Measurements from ENCODE around the gene MERTK.

The MERTK gene

GRCh38 chr2:111986116-111986900 lies 87.9 kb downstream of the MERTK start:
- Histone ChIP-seq H3K4me3 (ENCODE audit: low read depth, low read length) (no peak overlapping the region), H3K9me3 (ENCODE audit: control insufficient read depth, insufficient read depth, low read length) (no peaks in the 10 kb centered on the region), H3K4me1 (ENCODE audit: control insufficient read depth, insufficient read depth, low read length) (no peaks in the 10 kb centered on the region), H3K9ac (ENCODE audit: low read depth, low read length) (no peak overlapping the region), H3K27me3 (ENCODE audit: control insufficient read depth, insufficient read depth, low read length) (no peaks in the 10 kb centered on the region), H3K36me3 (ENCODE audit: control insufficient read depth, insufficient read depth, low read length) (peaks cover 4% of the 10 kb centered on the region)

GRCh38 chr2:111990375-111990774 lies 92.0 kb downstream of the MERTK start:
- Histone ChIP-seq H3K27me3 (ENCODE audit: control insufficient read depth, insufficient read depth, low read length) (no peaks in the 10 kb centered on the region), H3K9me3 (ENCODE audit: control insufficient read depth, insufficient read depth, low read length) (no peaks in the 10 kb centered on the region), H3K36me3 (ENCODE audit: control insufficient read depth, insufficient read depth, low read length) (no peaks in the 10 kb centered on the region), H3K4me1 (ENCODE audit: control insufficient read depth, insufficient read depth, low read length) (no peaks in the 10 kb centered on the region), H3K9ac (ENCODE audit: low read depth, low read length) (no peak overlapping the region), H3K4me3 (ENCODE audit: low read depth, low read length) (no peak overlapping the region)

GRCh38 chr2:111990856-111991255 lies 92.4 kb downstream of the MERTK start:
- no peak overlapping the region for H3K4me3 ChIP-seq (ENCODE audit: low read depth, low read length)
- no peaks in the 10 kb centered on the region for H3K36me3 ChIP-seq (ENCODE audit: control insufficient read depth, insufficient read depth, low read length)
- H3K9me3 ChIP-seq (ENCODE audit: control insufficient read depth, insufficient read depth, low read length): no peaks in the 10 kb centered on the region
- H3K27me3 ChIP-seq (ENCODE audit: control insufficient read depth, insufficient read depth, low read length): no peaks in the 10 kb centered on the region
- no peak overlapping the region for H3K9ac ChIP-seq (ENCODE audit: low read depth, low read length)
- no peaks in the 10 kb centered on the region for H3K4me1 ChIP-seq (ENCODE audit: control insufficient read depth, insufficient read depth, low read length)

GRCh38 chr2:111994042-111994441 lies 95.6 kb downstream of the MERTK start:
- Histone ChIP-seq H3K9me3 (ENCODE audit: control insufficient read depth, insufficient read depth, low read length) (no peaks in the 10 kb centered on the region), H3K36me3 (ENCODE audit: control insufficient read depth, insufficient read depth, low read length) (no peaks in the 10 kb centered on the region), H3K4me1 (ENCODE audit: control insufficient read depth, insufficient read depth, low read length) (no peaks in the 10 kb centered on the region), H3K27me3 (ENCODE audit: control insufficient read depth, insufficient read depth, low read length) (no peaks in the 10 kb centered on the region), H3K4me3 (ENCODE audit: low read depth, low read length) (no peak overlapping the region), H3K9ac (ENCODE audit: low read depth, low read length) (no peak overlapping the region)

- no peak overlapping the region for H3K4me3 ChIP-seq (ENCODE audit: low read depth, low read length)
- no peaks in the 10 kb centered on the region for H3K9me3 ChIP-seq (ENCODE audit: control insufficient read depth, insufficient read depth, low read length)
- no peaks in the 10 kb centered on the region for H3K4me1 ChIP-seq (ENCODE audit: control insufficient read depth, insufficient read depth, low read length)
- H3K36me3 ChIP-seq (ENCODE audit: control insufficient read depth, insufficient read depth, low read length): no peaks in the 10 kb centered on the region
- no peaks in the 10 kb centered on the region for H3K27me3 ChIP-seq (ENCODE audit: control insufficient read depth, insufficient read depth, low read length)
- no peak overlapping the region for H3K9ac ChIP-seq (ENCODE audit: low read depth, low read length)
Measured at GRCh38 chr2:111995148-111995547, 96.7 kb downstream of the MERTK start.

GRCh38 chr2:111999809-112000208 lies 101.4 kb downstream of the MERTK start:
- Histone ChIP-seq H3K27me3 (ENCODE audit: control insufficient read depth, insufficient read depth, low read length) (no peaks in the 10 kb centered on the region), H3K9me3 (ENCODE audit: control insufficient read depth, insufficient read depth, low read length) (no peaks in the 10 kb centered on the region), H3K36me3 (ENCODE audit: control insufficient read depth, insufficient read depth, low read length) (no peaks in the 10 kb centered on the region), H3K9ac (ENCODE audit: low read depth, low read length) (no peak overlapping the region), H3K4me1 (ENCODE audit: control insufficient read depth, insufficient read depth, low read length) (no peaks in the 10 kb centered on the region), H3K4me3 (ENCODE audit: low read depth, low read length) (no peak overlapping the region)

GRCh38 chr2:112000399-112001135 lies 102.2 kb downstream of the MERTK start:
- no peaks in the 10 kb centered on the region for H3K27me3 ChIP-seq (ENCODE audit: control insufficient read depth, insufficient read depth, low read length)
- no peak overlapping the region for H3K9ac ChIP-seq (ENCODE audit: low read depth, low read length)
- no peaks in the 10 kb centered on the region for H3K4me1 ChIP-seq (ENCODE audit: control insufficient read depth, insufficient read depth, low read length)
- H3K9me3 ChIP-seq (ENCODE audit: control insufficient read depth, insufficient read depth, low read length): no peaks in the 10 kb centered on the region
- H3K36me3 ChIP-seq (ENCODE audit: control insufficient read depth, insufficient read depth, low read length): no peaks in the 10 kb centered on the region
- H3K4me3 ChIP-seq (ENCODE audit: low read depth, low read length): no peak overlapping the region

- Histone ChIP-seq H3K9ac (ENCODE audit: low read depth, low read length) (no peak overlapping the region), H3K4me1 (ENCODE audit: control insufficient read depth, insufficient read depth, low read length) (no peaks in the 10 kb centered on the region), H3K4me3 (ENCODE audit: low read depth, low read length) (no peak overlapping the region), H3K9me3 (ENCODE audit: control insufficient read depth, insufficient read depth, low read length) (no peaks in the 10 kb centered on the region), H3K36me3 (ENCODE audit: control insufficient read depth, insufficient read depth, low read length) (no peaks in the 10 kb centered on the region), H3K27me3 (ENCODE audit: control insufficient read depth, insufficient read depth, low read length) (no peaks in the 10 kb centered on the region)
Measured at GRCh38 chr2:112001136-112001715, 102.8 kb downstream of the MERTK start.

GRCh38 chr2:112001942-112002341 lies 103.5 kb downstream of the MERTK start:
- no peaks in the 10 kb centered on the region for H3K27me3 ChIP-seq (ENCODE audit: control insufficient read depth, insufficient read depth, low read length)
- H3K4me3 ChIP-seq (ENCODE audit: low read depth, low read length): no peak overlapping the region
- no peak overlapping the region for H3K9ac ChIP-seq (ENCODE audit: low read depth, low read length)
- H3K4me1 ChIP-seq (ENCODE audit: control insufficient read depth, insufficient read depth, low read length): no peaks in the 10 kb centered on the region
- no peaks in the 10 kb centered on the region for H3K9me3 ChIP-seq (ENCODE audit: control insufficient read depth, insufficient read depth, low read length)
- H3K36me3 ChIP-seq (ENCODE audit: control insufficient read depth, insufficient read depth, low read length): no peaks in the 10 kb centered on the region

- Histone ChIP-seq H3K9ac (ENCODE audit: low read depth, low read length) (no peak overlapping the region), H3K4me1 (ENCODE audit: control insufficient read depth, insufficient read depth, low read length) (no peaks in the 10 kb centered on the region), H3K4me3 (ENCODE audit: low read depth, low read length) (no peak overlapping the region), H3K36me3 (ENCODE audit: control insufficient read depth, insufficient read depth, low read length) (no peaks in the 10 kb centered on the region), H3K9me3 (ENCODE audit: control insufficient read depth, insufficient read depth, low read length) (no peaks in the 10 kb centered on the region), H3K27me3 (ENCODE audit: control insufficient read depth, insufficient read depth, low read length) (no peaks in the 10 kb centered on the region)
Measured at GRCh38 chr2:112003576-112004252, 105.3 kb downstream of the MERTK start.

- Histone ChIP-seq H3K36me3 (ENCODE audit: control insufficient read depth, insufficient read depth, low read length) (no peaks in the 10 kb centered on the region), H3K4me3 (ENCODE audit: low read depth, low read length) (no peak overlapping the region), H3K4me1 (ENCODE audit: control insufficient read depth, insufficient read depth, low read length) (no peaks in the 10 kb centered on the region), H3K9ac (ENCODE audit: low read depth, low read length) (no peak overlapping the region), H3K27me3 (ENCODE audit: control insufficient read depth, insufficient read depth, low read length) (no peaks in the 10 kb centered on the region), H3K9me3 (ENCODE audit: control insufficient read depth, insufficient read depth, low read length) (no peaks in the 10 kb centered on the region)
Measured at GRCh38 chr2:112004253-112004645, 105.8 kb downstream of the MERTK start.

Data from iPS-15b (cell line).